Measurements from ENCODE around the gene JMJD8.

GRCh38 chr16:683396-684070, 601 bp downstream of the JMJD8 start:
- no peak for TF ChIP-seq POLR2AphosphoS5 (IDR thresholded peaks at IDR 0.05; ENCODE audit: low read depth)
- no peak for TF ChIP-seq CTCF (conservative IDR thresholded peaks at IDR 0.05; ENCODE audit: low read depth in 2 of 2)
- no peak for TF ChIP-seq EZH2 (IDR thresholded peaks at IDR 0.05; ENCODE audit: low read depth, unreplicated experiment)
- TF ChIP-seq CREB1 (CRISPR knock-in tag; IDR thresholded peaks at IDR 0.05; ENCODE audit: low read depth) = no peak
- no peak for TF ChIP-seq NANOG (IDR thresholded peaks at IDR 0.05; ENCODE audit: borderline replicate concordance)
- TF ChIP-seq REST (IDR thresholded peaks at IDR 0.05; ENCODE audit: unreplicated experiment) = no peak
- TF ChIP-seq EZH2phosphoT487 (IDR thresholded peaks at IDR 0.05; ENCODE audit: unreplicated experiment) = no peak
- no peak for TF ChIP-seq ZNF462 (CRISPR knock-in tag; IDR thresholded peaks at IDR 0.05)
- TF ChIP-seq JUNB (IDR thresholded peaks at IDR 0.05; ENCODE audit: unreplicated experiment) = no peak
- no peak for TF ChIP-seq ETS1 (IDR thresholded peaks at IDR 0.05)
- TF ChIP-seq ZNF331 (CRISPR knock-in tag; IDR thresholded peaks at IDR 0.05; ENCODE audit: low read depth) = no peak
